ENCODE results near the gene ZIC1.

Gene ZIC1

GRCh38 chr3:147409143-147410115 lies at the start of gene ZIC1:
ZIC1 (plus strand) TSS chr3:147409365; CDS start chr3:147410113, 748 bp downstream.
- no peak for DNase-seq

- DNase-seq, result no peak
Measured at GRCh38 chr3:147360051-147360439, 49.1 kb upstream of the ZIC1 start.

GRCh38 chr3:147360646-147361453 lies 48.3 kb upstream of the ZIC1 start:
- DNase-seq, result no peak

GRCh38 chr3:147361454-147362420 lies 47.4 kb upstream of the ZIC1 start:
- no peak for DNase-seq

- no peak for DNase-seq
Measured at GRCh38 chr3:147364771-147365170, 44.4 kb upstream of the ZIC1 start.

- DNase-seq, result no peak
Measured at GRCh38 chr3:147365196-147366115, 43.7 kb upstream of the ZIC1 start.

GRCh38 chr3:147367676-147368075 lies 41.5 kb upstream of the ZIC1 start:
- DNase-seq, result no peak

- DNase-seq, result no peak
Measured at GRCh38 chr3:147368151-147368550, 41.0 kb upstream of the ZIC1 start.

GRCh38 chr3:147368561-147369221 lies 40.5 kb upstream of the ZIC1 start:
- DNase-seq, result no peak

GRCh38 chr3:147369231-147369630 lies 39.9 kb upstream of the ZIC1 start:
- DNase-seq, result no peak

GRCh38 chr3:147369661-147370123 lies 39.5 kb upstream of the ZIC1 start:
- no peak for DNase-seq

GRCh38 chr3:147370349-147370748 lies 38.8 kb upstream of the ZIC1 start:
- no peak for DNase-seq

GRCh38 chr3:147371140-147371539 lies 38.0 kb upstream of the ZIC1 start:
- DNase-seq, result no peak

GRCh38 chr3:147371771-147372340 lies 37.3 kb upstream of the ZIC1 start:
- no peak for DNase-seq

- no peak for DNase-seq
Measured at GRCh38 chr3:147372525-147373027, 36.6 kb upstream of the ZIC1 start.

GRCh38 chr3:147373301-147373700 lies 35.9 kb upstream of the ZIC1 start:
- DNase-seq, result no peak

- DNase-seq, result no peak
Measured at GRCh38 chr3:147377412-147378367, 31.5 kb upstream of the ZIC1 start.

- DNase-seq, result no peak
Measured at GRCh38 chr3:147379651-147380050, 29.5 kb upstream of the ZIC1 start.

GRCh38 chr3:147380387-147380951 lies 28.7 kb upstream of the ZIC1 start:
- DNase-seq, result no peak

All from activated CD4-positive, alpha-beta T cell treated with anti-CD3 and anti-CD28 coated beads, Interleukin-2, amount 50 U/mL, for 4 hours (primary cell).